Suprapubic skin (tissue), 4 donors: Measurements from ENCODE around the gene POU3F2.

Experiments
- POLR2A ChIP-seq, 2 donors: fragments of 450-650 bp; IDR thresholded peaks; one replicate each; pipeline ENCODE4 v1.6.1; 2017; ENCODE audit warnings: antibody characterized with exemption in 2 of 2, mild to moderate bottlenecking in 2 of 2, moderate library complexity in 2 of 2
- POLR2AphosphoS5 ChIP-seq, 3 donors: sonication (generic); formaldehyde crosslinking; IDR thresholded peaks; one replicate each; pipeline ENCODE4 v1.6.1; 2017; ENCODE audit warnings: antibody characterized with exemption in 3 of 3
- TF ChIP-seq, protein P1 (sequence below), 2 donors: fragments of 200-600 bp in 1 of 2; fragments of 450-650 bp in 1 of 2; sonication (generic) in 1 of 2; IDR thresholded peaks; one replicate each; pipeline ENCODE4 v1.5.1; 2016 to 2019; ENCODE audit warnings: antibody characterized with exemption in 2 of 2, mild to moderate bottlenecking in 1 of 2, moderate library complexity in 1 of 2

DNA sequence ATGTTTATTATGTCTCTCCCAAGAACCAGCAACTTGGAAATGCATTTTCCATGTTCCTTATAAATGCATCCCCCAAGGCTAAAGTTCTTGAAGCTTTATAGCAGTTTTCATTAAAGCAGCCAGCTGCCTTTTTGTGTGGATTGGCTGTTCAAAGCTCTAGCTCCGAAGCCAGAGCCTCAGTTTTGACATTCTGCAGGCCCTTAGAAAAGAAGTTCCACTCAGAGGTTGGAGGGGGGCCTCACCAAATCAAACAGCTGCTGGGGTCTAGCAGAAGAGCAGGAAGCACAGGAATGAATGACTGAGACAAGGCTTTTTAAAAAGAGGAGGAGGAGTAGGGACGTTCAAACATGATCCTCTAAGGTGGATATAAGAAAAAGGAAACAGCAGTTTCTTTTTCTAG, 4.2 kb upstream of the POU3F2 start:
- no peak for TF ChIP-seq POLR2AphosphoS5 (IDR thresholded peaks at IDR 0.05)
- TF ChIP-seq POLR2A (IDR thresholded peaks at IDR 0.05), result no peak
- TF ChIP-seq, protein P1, sequence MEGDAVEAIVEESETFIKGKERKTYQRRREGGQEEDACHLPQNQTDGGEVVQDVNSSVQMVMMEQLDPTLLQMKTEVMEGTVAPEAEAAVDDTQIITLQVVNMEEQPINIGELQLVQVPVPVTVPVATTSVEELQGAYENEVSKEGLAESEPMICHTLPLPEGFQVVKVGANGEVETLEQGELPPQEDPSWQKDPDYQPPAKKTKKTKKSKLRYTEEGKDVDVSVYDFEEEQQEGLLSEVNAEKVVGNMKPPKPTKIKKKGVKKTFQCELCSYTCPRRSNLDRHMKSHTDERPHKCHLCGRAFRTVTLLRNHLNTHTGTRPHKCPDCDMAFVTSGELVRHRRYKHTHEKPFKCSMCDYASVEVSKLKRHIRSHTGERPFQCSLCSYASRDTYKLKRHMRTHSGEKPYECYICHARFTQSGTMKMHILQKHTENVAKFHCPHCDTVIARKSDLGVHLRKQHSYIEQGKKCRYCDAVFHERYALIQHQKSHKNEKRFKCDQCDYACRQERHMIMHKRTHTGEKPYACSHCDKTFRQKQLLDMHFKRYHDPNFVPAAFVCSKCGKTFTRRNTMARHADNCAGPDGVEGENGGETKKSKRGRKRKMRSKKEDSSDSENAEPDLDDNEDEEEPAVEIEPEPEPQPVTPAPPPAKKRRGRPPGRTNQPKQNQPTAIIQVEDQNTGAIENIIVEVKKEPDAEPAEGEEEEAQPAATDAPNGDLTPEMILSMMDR (IDR thresholded peaks at IDR 0.05), result no peak
